Measurements from ENCODE around the gene BAMBI.

BAMBI gene

GRCh38 chr10:28709001-28709710 lies 31.8 kb downstream of the BAMBI start:
- no peak for DNase-seq

- no peak for DNase-seq
These were observed 33.0 kb downstream of the BAMBI start for GRCh38 chr10:28710202-28710886.

- DNase-seq = no peak
These were observed 33.7 kb downstream of the BAMBI start for GRCh38 chr10:28711041-28711440.

DNA sequence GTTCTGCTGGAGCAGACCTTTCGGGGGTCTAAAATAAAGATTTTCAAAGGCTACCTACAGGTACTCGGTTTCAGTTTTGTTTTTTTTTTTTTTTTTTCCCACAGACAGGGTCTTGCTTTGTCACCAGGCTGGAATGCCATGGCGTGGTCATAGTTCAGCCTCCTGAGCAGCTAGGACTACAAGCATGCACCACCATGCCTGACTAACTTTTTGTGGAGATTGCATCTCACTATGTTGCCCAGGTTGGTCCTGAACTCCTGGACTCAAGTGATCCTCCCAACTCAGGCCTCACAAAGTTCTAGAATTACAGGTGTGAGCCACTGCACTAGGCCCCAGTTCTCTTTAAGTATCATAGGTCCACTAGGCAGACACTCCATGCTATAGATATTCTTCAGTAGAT lies 34.5 kb downstream of the BAMBI start:
- no peak for DNase-seq

GRCh38 chr10:28713626-28714352 lies 36.5 kb downstream of the BAMBI start:
- DNase-seq = no peak

GRCh38 chr10:28714401-28715053 lies 37.2 kb downstream of the BAMBI start:
- DNase-seq = no peak

GRCh38 chr10:28715246-28715645 lies 37.9 kb downstream of the BAMBI start:
- no peak for DNase-seq

GRCh38 chr10:28715757-28716156 lies 38.4 kb downstream of the BAMBI start:
- DNase-seq = no peak

- DNase-seq = no peak
These were observed 39.4 kb downstream of the BAMBI start for GRCh38 chr10:28716748-28717147.

DNA sequence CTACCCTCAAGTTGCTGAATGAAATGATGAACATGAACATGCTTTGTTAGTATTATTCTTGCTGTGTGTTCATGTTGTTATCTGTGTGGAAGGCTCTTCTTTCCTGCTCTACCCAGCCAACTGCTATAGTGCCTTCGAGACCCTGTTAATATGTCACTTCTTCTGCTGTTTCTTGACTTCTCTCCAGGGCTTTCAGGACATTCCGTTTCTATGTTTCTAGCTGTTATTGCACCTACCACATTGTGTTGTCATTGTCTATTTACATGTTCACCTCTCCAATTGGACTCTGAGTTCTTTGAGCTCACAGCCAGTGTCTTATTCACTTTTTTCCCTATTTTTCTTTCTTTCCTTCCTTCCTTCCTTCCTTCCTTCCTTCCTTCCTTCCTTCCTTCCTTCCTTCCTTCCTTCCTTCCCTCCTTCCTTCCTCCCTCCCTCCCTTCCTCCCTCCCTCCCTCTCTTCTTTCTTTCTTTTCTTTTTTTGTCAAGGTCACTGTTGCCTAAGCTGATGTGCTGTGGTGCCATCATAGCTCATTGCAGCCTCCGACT lies 40.4 kb downstream of the BAMBI start:
- no peak for DNase-seq

DNA sequence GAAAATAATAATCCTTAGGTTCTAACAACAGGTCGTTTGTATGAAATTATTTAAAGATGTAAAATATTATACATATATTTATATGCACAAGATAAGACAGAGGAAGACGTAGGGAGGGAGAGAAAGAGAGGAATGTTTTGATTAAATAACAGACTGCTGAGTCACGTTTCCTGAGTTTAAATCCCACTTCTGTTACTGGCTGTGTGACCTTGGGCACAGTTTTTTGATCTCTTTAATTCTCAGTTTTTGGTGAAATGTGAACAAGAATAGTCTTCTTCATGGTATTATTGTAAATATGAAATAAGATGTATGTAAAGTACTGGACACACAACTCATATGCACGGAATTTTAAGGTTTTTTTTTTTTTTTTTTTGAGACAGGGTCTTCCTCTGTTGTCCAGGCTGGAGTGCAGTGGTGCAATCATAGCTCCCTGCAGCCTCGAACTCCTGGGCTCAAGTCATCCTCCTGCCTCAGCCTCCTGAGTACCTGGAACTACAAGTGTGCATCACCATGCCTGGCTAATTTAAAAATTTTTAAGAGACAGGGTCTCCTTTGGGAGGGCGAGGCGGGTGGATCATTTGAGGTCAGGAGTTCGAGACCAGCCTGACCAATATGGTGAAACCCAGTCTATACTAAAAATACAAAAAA lies 42.6 kb downstream of the BAMBI start:
- no peak for DNase-seq

- DNase-seq = no peak
These were observed 44.1 kb downstream of the BAMBI start for GRCh38 chr10:28721318-28721951.

DNA sequence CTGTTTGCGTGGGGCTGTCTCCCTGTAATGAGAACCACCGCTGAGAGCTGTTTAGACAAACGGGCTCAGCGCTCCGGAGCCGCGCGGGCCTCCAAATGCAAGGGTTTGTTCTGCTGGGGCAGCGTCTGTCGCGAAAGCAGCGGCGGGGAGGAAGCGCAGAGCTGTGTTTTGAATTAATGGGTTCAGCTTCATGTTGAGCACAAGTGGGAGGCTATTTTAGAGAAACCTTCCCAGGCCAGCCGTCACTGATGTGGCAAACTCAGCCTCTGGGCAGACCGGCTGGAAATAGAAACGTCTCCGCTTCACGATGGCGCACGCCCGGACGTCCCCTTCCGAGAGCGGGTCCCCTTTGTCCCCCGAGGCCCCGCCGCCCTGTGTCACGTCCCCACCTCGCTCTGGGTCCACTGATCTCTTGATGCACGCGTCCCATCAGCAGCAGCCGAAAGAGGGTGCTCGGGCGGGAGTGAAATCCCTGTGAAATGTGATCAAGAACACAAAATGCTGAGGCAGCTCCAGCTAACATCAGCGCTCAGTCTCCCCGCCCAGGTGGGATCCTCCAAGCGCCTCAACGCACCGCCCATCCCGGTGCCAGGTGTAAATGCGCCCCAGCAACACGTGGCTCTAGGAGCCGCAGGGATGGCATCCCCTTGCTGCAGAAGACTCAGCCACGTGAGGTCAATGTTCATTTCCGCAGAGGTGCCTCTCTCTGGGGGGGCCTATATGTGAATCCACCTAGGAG lies 44.9 kb downstream of the BAMBI start:
- DNase-seq = no peak

DNA sequence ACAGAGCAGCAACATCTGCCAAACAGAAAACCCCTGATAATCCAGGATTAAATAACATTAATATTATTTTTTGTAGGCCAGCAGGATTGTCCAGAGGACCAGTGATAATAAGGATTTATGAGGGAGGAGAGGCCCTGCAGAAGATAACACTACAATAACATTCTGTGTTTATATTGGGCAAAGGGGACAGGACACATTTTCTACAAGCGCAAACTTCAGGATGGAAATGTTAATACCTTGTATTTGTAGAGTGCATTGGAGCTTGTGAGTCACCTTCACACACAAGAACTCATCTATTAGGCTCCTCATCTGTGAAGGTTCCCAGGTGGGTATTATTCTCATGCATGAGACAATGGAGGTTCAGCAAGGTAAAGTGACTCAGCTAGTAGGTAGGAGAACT lies 51.0 kb downstream of the BAMBI start:
- no peak for DNase-seq

- DNase-seq = no peak
These were observed 52.9 kb downstream of the BAMBI start for GRCh38 chr10:28730031-28730778.

DNA sequence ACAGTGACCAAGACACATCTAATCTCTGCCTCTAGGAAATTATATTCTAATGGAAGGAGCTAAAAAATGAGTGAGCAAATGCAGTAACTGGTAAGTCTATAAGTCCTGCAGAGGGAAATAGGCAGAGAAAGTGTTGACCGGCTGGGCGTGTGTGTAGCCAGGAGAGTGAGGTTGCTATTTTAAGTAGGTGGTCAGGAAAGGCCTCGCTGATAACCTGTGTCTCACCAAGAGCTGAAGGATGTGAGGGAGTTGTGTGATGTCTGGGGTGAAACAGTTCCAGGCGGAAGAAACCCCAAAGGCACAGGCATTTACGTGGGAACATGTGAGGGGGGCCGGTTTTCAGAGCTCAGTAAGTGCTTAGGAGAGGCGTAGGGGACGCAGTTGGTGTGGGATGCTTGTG lies 54.8 kb downstream of the BAMBI start:
- DNase-seq = no peak

Data from NCI-H2107 (cell line).